Measurements from ENCODE around the gene ANKRD63.

Gene ANKRD63

GRCh38 chr15:40273428-40273827 lies 9.4 kb downstream of the ANKRD63 start:
- Histone ChIP-seq H4K8ac (ENCODE audit: low read length) (no peak overlapping the region), H2BK5ac (ENCODE audit: low read depth, low read length, poor library complexity, severe bottlenecking) (no peak overlapping the region), H2BK15ac (ENCODE audit: low read depth, poor library complexity, severe bottlenecking) (no peak overlapping the region), H3K23ac (ENCODE audit: low read length in 2 of 2) (no peak overlapping the region), H3K4me3 (ENCODE audit: insufficient read depth in 1 of 2, low read depth in 1 of 2, low read length in 2 of 2) (no peak overlapping the region), H3K14ac (ENCODE audit: low read length in 2 of 2) (no peak overlapping the region), H4K91ac (ENCODE audit: low read length) (no peak overlapping the region), H2BK12ac (ENCODE audit: low read length in 2 of 2) (no peak overlapping the region), H3K9ac (ENCODE audit: low read length) (no peak overlapping the region), H3K79me1 (replicated peaks; ENCODE audit: low read length, poor library complexity, severe bottlenecking) (no peaks in the 10 kb centered on the region), H3K36me3 (ENCODE audit: control insufficient read depth in 1 of 2, insufficient read depth in 2 of 2, low read depth in 1 of 2, low read length in 2 of 2) (peaks cover 0 to 6% of the 10 kb centered on the region in 2 experiments), H2AFZ (ENCODE audit: low read depth, low read length) (no peak overlapping the region), H2AK5ac (ENCODE audit: low read length, severe bottlenecking) (no peak overlapping the region), H3K4me1 (ENCODE audit: control insufficient read depth, insufficient read depth, low read depth, low read length) (peaks cover 13% of the 10 kb centered on the region), H3K4ac (ENCODE audit: low read depth in 1 of 2, low read length in 2 of 2) (no peak overlapping the region), H3K9me3 (ENCODE audit: control insufficient read depth, low read length) (no peaks in the 10 kb centered on the region), H3K27ac (ENCODE audit: low read length, poor library complexity, severe bottlenecking) (no peak overlapping the region), H3K4me2 (ENCODE audit: low read length, poor library complexity, severe bottlenecking) (no peak overlapping the region), H3K27me3 (ENCODE audit: control insufficient read depth in 1 of 2, insufficient read depth in 1 of 2, low read length in 2 of 2) (peaks cover 7 to 46% of the 10 kb centered on the region in 2 experiments), H3K18ac (ENCODE audit: low read depth in 1 of 2, low read length in 2 of 2) (no peak overlapping the region), H2BK120ac (ENCODE audit: low read depth, low read length) (no peak overlapping the region)
- 85% methylated on average over 9 of the region's 9 CpGs for WGBS
- DNase-seq, result no peak

- no peak overlapping the region for H2BK12ac ChIP-seq (ENCODE audit: low read length in 2 of 2)
- no peak overlapping the region for H2BK120ac ChIP-seq (ENCODE audit: low read depth, low read length)
- H3K4me1 ChIP-seq (ENCODE audit: control insufficient read depth, insufficient read depth, low read depth, low read length), result peaks cover 16% of the 10 kb centered on the region
- no peak overlapping the region for H3K4me3 ChIP-seq (ENCODE audit: insufficient read depth in 1 of 2, low read depth in 1 of 2, low read length in 2 of 2)
- peak overlapping the region in 1 of 2 experiments; percentile 9 for H3K4ac ChIP-seq (ENCODE audit: low read depth in 1 of 2, low read length in 2 of 2)
- H3K36me3 ChIP-seq (ENCODE audit: control insufficient read depth in 1 of 2, insufficient read depth in 2 of 2, low read depth in 1 of 2, low read length in 2 of 2), result peaks cover 0 to 6% of the 10 kb centered on the region in 2 experiments
- H3K18ac ChIP-seq (ENCODE audit: low read depth in 1 of 2, low read length in 2 of 2), result no peak overlapping the region
- no peaks in the 10 kb centered on the region for H3K79me1 ChIP-seq (replicated peaks; ENCODE audit: low read length, poor library complexity, severe bottlenecking)
- H3K27me3 ChIP-seq (ENCODE audit: control insufficient read depth in 1 of 2, insufficient read depth in 1 of 2, low read length in 2 of 2), result peaks cover 0 to 38% of the 10 kb centered on the region in 2 experiments
- no peak overlapping the region for H2AK5ac ChIP-seq (ENCODE audit: low read length, severe bottlenecking)
- no peak overlapping the region for H3K27ac ChIP-seq (ENCODE audit: low read length, poor library complexity, severe bottlenecking)
- DNase-seq, result no peak
- no peak overlapping the region for H2BK15ac ChIP-seq (ENCODE audit: low read depth, poor library complexity, severe bottlenecking)
- no peak overlapping the region for H3K14ac ChIP-seq (ENCODE audit: low read length in 2 of 2)
- H3K9ac ChIP-seq (ENCODE audit: low read length), result no peak overlapping the region
- no peak overlapping the region for H3K4me2 ChIP-seq (ENCODE audit: low read length, poor library complexity, severe bottlenecking)
- no peak overlapping the region for H3K23ac ChIP-seq (ENCODE audit: low read length in 2 of 2)
- 89% methylated on average over 20 of the region's 20 CpGs for WGBS
- peak overlapping the region; percentile 57 for H4K91ac ChIP-seq (ENCODE audit: low read length)
- H4K8ac ChIP-seq (ENCODE audit: low read length), result no peak overlapping the region
- H2AFZ ChIP-seq (ENCODE audit: low read depth, low read length), result no peak overlapping the region
- H3K9me3 ChIP-seq (ENCODE audit: control insufficient read depth, low read length), result no peaks in the 10 kb centered on the region
- no peak overlapping the region for H2BK5ac ChIP-seq (ENCODE audit: low read depth, low read length, poor library complexity, severe bottlenecking)
These were observed 10.3 kb downstream of the ANKRD63 start for GRCh38 chr15:40272485-40273056.

- Histone ChIP-seq H3K27me3 (ENCODE audit: control insufficient read depth in 1 of 2, insufficient read depth in 1 of 2, low read length in 2 of 2) (peaks cover 0 to 31% of the 10 kb centered on the region in 2 experiments), H2BK5ac (ENCODE audit: low read depth, low read length, poor library complexity, severe bottlenecking) (no peak overlapping the region), H3K18ac (ENCODE audit: low read depth in 1 of 2, low read length in 2 of 2) (no peak overlapping the region), H2BK120ac (ENCODE audit: low read depth, low read length) (no peak overlapping the region), H4K91ac (ENCODE audit: low read length) (peak overlapping the region; percentile 57), H3K4me3 (ENCODE audit: insufficient read depth in 1 of 2, low read depth in 1 of 2, low read length in 2 of 2) (no peak overlapping the region), H3K9me3 (ENCODE audit: control insufficient read depth, low read length) (no peaks in the 10 kb centered on the region), H2AFZ (ENCODE audit: low read depth, low read length) (no peak overlapping the region), H3K79me1 (replicated peaks; ENCODE audit: low read length, poor library complexity, severe bottlenecking) (no peaks in the 10 kb centered on the region), H2AK5ac (ENCODE audit: low read length, severe bottlenecking) (no peak overlapping the region), H3K4me2 (ENCODE audit: low read length, poor library complexity, severe bottlenecking) (no peak overlapping the region), H3K9ac (ENCODE audit: low read length) (no peak overlapping the region), H2BK15ac (ENCODE audit: low read depth, poor library complexity, severe bottlenecking) (no peak overlapping the region), H3K14ac (ENCODE audit: low read length in 2 of 2) (no peak overlapping the region), H4K8ac (ENCODE audit: low read length) (no peak overlapping the region), H3K4me1 (ENCODE audit: control insufficient read depth, insufficient read depth, low read depth, low read length) (peaks cover 18% of the 10 kb centered on the region), H3K27ac (ENCODE audit: low read length, poor library complexity, severe bottlenecking) (no peak overlapping the region), H3K4ac (ENCODE audit: low read depth in 1 of 2, low read length in 2 of 2) (no peak overlapping the region), H3K36me3 (ENCODE audit: control insufficient read depth in 1 of 2, insufficient read depth in 2 of 2, low read depth in 1 of 2, low read length in 2 of 2) (peaks cover 0 to 6% of the 10 kb centered on the region in 2 experiments), H2BK12ac (ENCODE audit: low read length in 2 of 2) (no peak overlapping the region), H3K23ac (ENCODE audit: low read length in 2 of 2) (no peak overlapping the region)
- no peak for DNase-seq
- WGBS, result 92% methylated on average over 24 of the region's 25 CpGs
These were observed 11.0 kb downstream of the ANKRD63 start for GRCh38 chr15:40271685-40272484.

- no peak overlapping the region for H2AK5ac ChIP-seq (ENCODE audit: low read length, severe bottlenecking)
- no peak overlapping the region for H3K14ac ChIP-seq (ENCODE audit: low read length in 2 of 2)
- H3K36me3 ChIP-seq (ENCODE audit: control insufficient read depth in 1 of 2, insufficient read depth in 2 of 2, low read depth in 1 of 2, low read length in 2 of 2), result peaks cover 0 to 10% of the 10 kb centered on the region in 2 experiments
- H3K79me1 ChIP-seq (replicated peaks; ENCODE audit: low read length, poor library complexity, severe bottlenecking), result no peaks in the 10 kb centered on the region
- no peak overlapping the region for H3K4me2 ChIP-seq (ENCODE audit: low read length, poor library complexity, severe bottlenecking)
- no peak overlapping the region for H3K18ac ChIP-seq (ENCODE audit: low read depth in 1 of 2, low read length in 2 of 2)
- H3K27ac ChIP-seq (ENCODE audit: low read length, poor library complexity, severe bottlenecking), result no peak overlapping the region
- no peak overlapping the region for H3K9ac ChIP-seq (ENCODE audit: low read length)
- no peak overlapping the region for H4K91ac ChIP-seq (ENCODE audit: low read length)
- H2BK120ac ChIP-seq (ENCODE audit: low read depth, low read length), result no peak overlapping the region
- WGBS, result 82% methylated on average over 11 of the region's 11 CpGs
- H3K27me3 ChIP-seq (ENCODE audit: control insufficient read depth in 1 of 2, insufficient read depth in 1 of 2, low read length in 2 of 2), result peaks cover 0 to 20% of the 10 kb centered on the region in 2 experiments
- DNase-seq, result no peak
- H2BK5ac ChIP-seq (ENCODE audit: low read depth, low read length, poor library complexity, severe bottlenecking), result no peak overlapping the region
- peak overlapping the region; percentile 87 for H2BK15ac ChIP-seq (ENCODE audit: low read depth, poor library complexity, severe bottlenecking)
- no peak overlapping the region for H4K8ac ChIP-seq (ENCODE audit: low read length)
- no peak overlapping the region for H3K4ac ChIP-seq (ENCODE audit: low read depth in 1 of 2, low read length in 2 of 2)
- H2BK12ac ChIP-seq (ENCODE audit: low read length in 2 of 2), result no peak overlapping the region
- no peak overlapping the region for H2AFZ ChIP-seq (ENCODE audit: low read depth, low read length)
- H3K23ac ChIP-seq (ENCODE audit: low read length in 2 of 2), result no peak overlapping the region
- H3K9me3 ChIP-seq (ENCODE audit: control insufficient read depth, low read length), result no peaks in the 10 kb centered on the region
- H3K4me3 ChIP-seq (ENCODE audit: insufficient read depth in 1 of 2, low read depth in 1 of 2, low read length in 2 of 2), result no peak overlapping the region
- peaks cover 27% of the 10 kb centered on the region for H3K4me1 ChIP-seq (ENCODE audit: control insufficient read depth, insufficient read depth, low read depth, low read length)
These were observed 12.4 kb downstream of the ANKRD63 start for GRCh38 chr15:40270246-40270995.

Measured in mesenchymal stem cell (in vitro differentiated cells and primary cell).